Measurements from ENCODE around the gene CCDC33.
A peak's percentile ranks its signal among the peaks of the same experiment; 100 is the strongest.

CCDC33 gene

DNA sequence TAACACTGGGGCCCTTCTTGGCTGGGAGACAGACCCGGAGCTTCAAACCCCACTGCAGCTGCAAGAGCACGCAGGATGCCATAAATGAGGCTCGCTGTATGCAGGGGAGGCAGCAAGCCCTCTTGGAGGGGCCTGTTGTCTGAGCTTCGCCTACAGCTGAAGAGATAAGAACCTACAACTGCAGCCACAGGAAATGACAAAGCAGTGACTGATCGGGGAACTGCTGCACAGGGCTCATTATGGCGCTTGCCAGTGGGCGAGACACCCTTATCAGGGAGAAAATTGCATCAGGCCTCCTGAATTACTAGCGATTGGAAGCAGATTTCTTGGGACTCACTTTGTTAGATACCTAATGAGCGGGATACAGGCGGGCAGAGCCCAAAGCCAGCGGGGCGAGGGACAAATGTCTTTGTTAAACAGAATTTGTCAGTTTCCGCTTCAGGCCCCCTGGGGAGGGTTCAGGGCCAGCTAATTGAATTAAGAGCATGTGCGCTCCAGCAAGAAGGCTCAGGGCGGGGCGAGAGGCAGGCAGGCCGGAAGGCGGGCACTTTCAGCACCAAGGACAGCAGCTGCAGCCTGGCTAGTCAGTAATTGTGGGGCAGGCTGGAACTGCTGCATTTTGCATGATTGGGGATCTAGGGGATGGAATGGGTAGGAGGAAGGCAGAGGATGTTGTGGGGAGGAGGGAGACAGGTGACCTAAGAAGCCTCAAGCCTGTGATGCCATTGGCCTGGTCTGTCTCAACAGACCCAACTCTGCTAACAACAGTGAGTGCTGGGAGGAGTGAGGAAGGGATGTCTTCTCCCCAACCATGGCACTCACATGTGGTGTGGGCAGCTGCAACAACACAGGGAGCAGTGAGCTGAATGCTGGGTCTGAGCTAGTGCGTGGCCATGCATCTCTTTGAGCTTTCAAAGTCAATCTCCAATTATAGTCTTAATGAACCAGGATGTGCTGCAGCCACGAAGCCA lies 55.3 kb downstream of the CCDC33 start:
- peak; percentile 11 for DNase-seq

DNA sequence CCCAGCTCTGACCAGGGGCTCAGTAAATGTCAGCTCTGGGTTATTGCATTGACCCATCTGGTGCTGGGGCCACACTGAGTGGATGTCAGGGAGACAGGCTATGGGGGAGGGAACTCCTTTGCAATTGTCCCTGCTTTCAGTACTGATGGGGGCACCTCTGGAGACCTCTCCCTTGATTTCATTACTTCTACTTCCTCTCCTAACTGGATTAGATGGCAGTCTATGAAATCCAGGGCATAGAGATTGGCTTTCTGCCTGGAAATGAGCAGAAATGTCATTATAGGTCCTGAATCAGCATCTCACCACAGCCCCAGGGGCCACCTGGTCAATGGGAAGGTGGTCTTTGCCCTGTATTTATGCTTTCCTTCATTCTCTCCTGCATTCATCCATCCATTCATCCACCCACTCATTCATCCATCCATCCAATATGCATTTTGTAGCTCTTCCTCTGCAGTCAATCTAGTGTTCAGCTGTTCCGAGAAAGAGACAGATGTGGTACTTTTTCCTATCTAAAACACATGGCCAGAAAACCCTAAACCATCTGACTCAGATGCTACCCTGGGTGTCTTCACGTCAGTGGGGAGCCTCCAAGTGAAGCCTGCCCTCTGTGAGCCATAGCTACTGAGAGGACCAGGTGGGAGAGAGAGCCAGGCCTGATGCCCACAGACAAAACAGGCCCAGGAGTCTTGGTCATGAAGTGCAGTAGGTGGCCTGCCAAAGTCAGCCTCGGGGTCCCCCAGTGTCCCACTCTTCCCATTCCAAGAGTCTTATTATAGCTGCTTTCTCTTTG lies 57.1 kb downstream of the CCDC33 start:
- DNase-seq, result no peak

DNA sequence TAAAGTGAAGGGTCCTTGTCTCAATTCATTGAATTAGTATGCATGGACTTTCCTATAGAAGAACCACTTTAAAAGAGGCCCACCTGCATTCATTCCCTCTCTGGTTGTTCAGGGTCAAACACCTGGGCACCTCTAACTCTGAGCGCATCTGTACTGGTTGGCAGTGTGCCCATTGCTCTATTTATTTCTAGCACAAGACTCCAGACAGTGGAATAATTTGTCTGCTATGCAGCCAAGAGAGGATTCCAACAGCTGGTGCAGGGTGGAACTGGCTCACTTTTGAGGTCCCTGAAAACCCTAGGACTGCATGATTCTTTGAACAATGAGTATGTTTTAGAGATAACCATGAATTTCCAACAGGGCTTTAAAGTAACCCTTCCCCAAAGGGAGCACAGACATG lies 57.9 kb downstream of the CCDC33 start:
- no peak for DNase-seq

DNA sequence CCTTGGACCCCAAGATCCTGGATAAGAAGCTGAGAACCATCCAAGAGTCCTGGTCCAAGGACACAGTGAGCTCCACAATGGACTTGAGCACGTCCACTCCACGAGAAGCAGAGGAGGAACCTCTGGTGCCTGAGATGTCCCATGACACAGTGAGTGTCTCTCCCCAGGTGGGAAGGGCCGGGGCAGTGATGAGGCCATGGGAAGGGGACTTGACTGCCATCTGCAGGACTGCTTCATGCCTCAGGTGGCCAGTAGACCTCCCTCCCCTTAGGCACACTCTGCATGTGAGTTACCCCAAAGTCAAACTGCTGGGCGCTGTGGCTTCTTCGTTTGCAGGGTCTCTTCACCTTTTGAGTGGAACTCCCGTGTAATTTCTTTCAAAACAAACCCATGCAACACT lies 59.7 kb downstream of the CCDC33 start:
- DNase-seq, result no peak

DNA sequence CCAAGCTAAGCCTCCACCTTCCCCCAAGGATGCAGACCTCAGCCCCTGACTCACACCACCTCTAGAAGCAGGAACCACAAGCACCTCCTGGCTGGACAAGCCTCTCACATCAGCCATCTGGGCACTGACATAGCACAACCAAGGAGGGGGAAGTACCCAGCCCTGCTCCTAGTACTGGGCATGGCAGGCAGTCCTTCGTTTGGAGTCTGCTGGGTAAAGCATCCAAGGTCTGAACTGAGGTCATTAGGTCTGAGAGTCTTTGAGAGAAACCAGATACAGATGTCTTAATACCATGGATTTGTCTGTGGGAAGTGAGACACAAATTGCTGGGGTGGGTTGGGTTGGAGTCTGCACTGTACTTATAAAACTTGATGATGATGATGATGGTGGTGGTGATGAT lies 61.8 kb downstream of the CCDC33 start:
- DNase-seq, result no peak

DNA sequence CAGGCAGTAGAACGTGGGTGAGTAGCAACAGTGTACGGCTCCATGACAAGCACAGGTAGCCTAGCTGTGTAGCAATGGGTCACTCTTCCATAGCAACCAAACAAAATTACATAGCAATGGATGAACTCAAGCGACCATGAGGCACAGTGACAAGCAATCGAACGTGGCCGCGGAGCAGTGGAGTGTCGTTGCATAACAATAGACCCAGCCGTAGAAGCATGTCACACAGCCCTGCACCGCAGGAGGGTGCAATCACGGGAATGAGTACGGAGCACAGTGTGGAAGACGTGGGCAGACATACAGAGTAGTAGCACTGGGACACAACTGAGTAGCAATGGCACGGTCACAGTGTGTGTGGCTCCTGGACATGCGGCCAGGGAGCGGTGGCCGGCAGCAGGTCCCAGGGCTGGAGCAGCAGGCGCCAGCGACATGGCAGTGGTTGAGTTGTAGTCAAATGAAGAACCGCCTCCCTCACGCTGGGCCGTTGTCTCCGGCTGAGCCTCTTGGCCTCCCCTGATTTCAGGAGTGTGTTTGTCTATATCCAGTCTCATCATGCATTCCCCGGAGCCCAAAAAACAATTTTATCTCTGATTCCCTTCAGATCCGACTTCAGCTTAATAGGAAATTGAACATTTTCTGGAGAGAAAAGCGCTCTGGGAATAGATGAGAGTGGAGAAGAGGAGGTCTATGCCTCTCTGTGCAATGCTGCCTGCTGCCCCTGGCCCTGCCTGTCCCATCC lies 64.1 kb downstream of the CCDC33 start:
- DNase-seq, result no peak

DNA sequence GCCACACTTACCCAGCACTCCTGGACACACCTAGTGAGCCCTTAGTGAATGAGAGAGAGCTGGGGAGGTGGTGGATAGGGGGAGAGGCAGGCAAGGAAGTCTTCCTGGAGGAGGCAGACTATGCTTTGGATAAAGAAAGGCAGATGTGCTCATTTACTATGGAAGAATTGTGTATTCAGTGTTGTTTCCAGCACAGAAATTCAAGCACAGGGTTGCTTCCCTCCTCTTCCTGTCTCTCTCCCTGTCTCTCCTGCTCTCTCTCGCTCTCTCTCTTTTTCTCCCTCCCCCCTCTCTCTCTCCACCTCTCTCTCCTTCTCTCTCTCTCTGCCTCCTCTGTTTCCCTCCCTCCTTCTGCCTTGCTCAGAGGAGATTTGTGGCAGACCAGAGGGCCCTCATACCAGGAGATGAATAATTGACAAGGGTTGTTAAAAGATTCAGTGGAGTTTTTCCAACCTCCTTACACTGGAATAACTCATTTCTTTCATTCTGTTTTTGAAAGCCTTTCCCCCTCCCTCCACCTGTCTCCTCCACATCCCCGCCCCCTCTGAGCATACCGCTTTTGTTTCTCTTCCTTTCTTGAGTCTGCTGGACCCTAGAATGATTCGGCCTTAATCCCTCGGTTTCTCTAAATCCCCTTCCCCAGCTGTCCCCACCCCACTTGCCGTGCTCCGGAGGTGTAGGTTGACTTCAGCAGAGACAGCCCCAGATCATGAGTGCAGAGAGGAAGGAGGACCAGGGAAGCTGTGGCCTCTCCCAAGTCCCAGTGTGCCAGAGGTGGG lies 65.6 kb downstream of the CCDC33 start:
- DNase-seq, result no peak

DNA sequence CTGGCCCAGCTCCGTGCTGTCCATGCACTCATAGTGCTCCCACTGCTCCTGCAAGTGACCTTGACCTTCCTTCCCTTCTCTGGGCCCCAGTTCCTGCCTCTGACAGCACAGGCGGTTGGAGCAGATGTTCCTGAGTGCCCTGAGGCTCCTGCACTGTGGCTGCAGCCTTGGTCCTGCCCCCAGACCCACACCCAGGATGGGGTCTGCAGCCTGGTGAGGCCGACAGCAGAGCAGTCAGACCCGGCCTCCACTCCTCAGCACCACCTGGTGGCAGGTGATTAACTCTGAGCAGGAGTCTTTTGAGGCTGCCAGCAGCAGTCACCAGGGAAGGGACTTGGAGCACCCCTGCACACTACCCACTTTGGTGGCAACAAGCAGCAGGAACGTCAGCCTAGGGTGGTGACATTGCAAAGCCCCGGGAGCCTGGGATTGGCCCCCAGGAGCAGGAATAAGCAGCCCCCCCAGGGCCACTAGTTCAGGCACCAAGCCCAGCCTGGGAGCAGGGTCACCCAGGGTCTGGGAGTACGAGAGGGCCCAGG lies 66.8 kb downstream of the CCDC33 start:
- peak; percentile 8 for DNase-seq

DNA sequence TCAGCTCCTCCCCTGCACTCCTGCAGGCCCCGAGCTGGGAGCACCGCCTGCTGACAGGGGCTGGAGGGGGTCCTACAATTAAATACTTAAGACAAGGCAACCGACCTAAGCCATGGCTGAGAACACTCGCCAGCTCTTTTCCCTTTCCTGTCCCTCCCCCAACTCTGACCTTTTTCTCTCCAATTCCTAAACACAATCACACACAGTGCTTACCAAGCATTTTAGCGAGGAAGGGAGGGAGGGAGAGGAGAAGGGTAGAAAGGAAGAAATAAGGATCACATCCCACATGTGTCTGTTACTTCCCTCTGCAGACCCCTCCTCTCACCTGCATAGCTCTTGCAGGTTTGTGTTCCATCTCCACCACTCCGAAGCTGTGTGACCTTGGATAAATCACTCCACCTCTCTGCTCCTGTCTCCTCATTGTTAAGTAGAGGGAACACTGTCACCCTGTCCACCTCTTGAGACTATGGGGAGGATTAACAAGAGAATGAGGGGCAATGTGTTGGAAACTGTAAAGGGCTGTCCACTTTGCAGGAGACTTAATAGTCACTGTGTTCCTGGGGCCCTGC lies 67.7 kb downstream of the CCDC33 start:
- DNase-seq, result no peak

DNA sequence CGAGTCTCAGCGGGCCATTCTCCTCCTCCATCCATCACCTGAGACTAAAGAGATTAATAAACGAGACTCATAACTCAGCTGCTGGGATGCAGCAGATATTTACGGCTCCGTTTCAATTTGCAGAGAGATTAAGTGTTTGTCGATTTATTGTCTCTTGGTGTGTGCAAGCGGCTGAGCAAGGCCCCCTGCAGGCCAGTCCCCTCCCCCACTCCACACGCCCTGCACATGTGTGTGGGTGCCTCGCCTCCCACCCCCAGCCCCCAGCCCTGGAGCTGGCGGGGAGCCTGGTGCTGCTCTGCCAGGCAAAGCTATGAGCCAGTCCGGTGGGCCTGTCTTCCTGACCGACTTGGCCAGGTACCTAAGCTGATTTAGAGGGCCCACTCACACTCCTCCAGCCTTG lies 68.3 kb downstream of the CCDC33 start:
- DNase-seq, result no peak

DNA sequence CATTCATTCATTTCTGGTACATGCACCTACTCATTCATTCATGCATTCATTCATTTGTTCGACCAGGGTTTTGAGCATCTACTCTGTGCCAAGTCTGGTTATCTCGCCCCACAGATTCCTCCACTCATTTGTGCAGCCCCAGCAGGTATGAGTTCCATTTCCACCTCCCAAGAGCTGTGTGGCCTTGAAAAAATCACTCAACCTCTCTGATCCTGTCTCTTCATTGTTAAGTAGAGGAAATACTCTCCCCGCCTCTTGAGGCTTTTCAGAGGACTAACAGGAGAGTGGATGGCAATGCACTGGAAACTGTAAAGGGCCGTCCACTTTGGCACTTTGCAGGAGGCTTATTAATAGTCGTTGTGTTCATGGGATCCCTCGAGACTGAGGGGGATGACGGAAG lies 69.6 kb downstream of the CCDC33 start:
- no peak for DNase-seq

DNA sequence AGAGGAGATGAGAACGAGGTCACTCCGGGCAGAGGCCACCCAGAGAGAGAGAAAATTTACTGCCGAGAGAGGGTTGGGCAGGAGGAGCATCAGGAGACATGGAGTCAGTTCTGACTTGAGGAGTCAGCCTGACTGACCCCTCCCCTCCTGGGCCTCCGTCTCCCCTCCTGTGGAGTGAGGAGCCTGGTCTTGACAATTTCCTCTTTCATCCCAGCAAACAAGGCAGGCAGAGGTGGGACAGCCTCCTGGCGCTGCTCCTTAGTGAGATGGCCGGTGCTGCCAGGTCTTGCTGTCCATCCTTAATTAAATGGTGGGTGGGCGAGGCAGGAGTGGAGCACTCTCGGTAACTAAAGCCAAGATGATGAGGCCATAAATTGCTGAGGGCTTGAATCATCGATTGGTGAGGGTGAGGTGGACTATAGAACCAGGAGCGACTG lies 70.7 kb downstream of the CCDC33 start:
- no peak for DNase-seq

DNA sequence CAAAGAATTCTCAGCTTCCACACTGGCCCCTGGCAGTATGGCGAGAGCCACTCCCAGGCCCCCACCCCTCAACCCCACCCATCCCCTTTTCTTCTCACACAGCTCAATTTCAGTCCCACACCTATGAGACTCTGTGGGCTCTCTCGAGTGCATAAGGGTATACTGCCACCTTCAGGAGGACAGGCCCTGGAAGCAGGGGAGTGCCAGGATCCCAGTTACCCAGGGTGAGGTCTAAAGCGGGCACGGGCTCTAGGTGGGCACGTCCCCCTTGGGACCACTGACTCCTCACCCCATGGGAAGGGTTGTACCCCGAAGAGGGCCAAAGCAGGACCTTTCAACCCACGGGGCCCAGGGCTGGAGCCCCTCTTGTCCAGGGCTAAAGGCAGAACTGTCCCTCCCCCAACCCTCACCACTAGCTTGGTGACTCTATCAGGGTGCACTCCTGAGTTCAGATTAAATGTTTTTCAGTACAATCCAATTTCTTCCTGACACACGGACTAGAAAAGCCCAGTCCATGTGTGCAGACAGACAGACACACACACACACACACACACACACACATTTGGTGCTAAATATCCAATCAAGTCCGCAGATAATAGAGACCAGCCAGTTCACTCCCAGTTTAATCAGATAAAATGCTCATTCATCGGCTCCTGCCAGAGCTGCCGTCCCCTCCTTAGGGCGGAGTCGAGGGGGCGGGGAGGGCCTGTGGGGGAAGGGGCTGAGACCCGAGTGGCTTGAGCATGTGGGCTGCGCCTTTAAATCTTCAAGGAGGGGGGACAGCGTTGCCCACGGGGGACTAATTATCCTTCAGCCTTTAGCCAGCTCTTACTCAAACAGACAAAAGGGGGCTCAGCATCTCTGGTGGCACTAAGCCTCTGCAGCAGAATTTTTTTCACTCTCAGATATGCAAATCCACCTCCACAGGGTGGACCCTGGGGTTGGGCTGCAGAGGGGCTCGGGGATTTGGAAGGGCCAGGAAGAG lies 72.0 kb downstream of the CCDC33 start:
- DNase-seq, result peak; percentile 44

DNA sequence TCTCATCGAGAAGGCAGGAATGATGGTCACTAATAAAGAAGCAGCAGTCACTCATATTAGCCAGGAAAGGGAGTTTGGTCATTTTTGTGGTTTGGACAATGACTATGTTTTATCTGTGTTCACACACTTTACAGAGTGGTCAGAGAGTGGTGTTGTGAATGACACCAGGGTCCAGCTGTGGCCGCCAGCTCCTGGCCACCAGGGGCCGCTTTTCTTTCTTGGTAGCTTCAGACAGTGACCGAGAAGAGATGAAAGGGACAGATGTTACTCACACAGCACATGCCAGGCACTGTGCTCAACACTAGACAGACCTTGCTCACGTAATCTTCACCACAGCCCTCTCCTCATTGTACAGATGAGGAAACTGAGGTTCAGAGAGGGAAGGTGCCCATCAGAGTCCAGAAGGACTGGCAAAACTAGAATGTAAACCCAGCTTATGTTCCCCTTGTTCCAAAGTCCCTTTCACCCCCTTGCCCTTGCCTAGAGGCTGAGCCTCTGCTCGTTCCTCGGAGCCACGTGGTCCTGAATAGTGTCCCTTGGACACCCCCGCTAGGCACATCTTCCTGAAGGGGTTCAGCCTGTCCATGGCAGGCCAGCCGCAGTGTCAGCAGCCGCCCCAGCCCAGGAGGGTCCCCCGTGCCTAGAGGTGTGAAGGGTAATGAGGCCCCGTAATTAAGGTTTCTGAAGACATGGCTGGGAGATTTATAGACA lies 75.8 kb downstream of the CCDC33 start:
- DNase-seq, result no peak

DNA sequence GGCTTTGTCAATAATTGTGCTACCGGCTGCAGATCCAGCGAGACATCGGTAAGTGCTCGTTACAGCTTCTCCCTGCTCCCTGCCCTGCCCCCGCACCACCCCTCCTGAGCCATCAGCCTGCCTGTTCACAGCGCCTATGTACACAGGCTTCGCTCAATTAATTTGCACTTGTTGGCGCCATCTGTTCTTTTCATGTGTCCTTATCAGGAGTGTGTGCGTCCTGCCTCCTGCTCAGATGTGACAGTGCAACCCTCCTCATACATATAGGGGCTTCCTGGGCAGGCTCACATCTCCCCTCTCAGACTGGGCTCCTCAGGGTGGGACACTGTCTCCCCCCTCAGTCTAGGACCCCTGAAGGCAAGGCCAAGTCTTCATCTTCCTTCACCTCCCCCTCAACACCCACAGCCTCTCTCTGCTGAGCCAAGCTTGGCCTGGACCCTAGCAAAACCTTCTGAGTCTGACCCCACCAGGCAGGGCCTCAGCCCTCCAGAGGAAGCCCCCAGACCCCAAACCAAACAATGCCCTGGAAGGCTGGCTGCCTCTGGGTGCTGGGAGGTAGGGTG lies 76.4 kb downstream of the CCDC33 start:
- peak; percentile 85 for DNase-seq

DNA sequence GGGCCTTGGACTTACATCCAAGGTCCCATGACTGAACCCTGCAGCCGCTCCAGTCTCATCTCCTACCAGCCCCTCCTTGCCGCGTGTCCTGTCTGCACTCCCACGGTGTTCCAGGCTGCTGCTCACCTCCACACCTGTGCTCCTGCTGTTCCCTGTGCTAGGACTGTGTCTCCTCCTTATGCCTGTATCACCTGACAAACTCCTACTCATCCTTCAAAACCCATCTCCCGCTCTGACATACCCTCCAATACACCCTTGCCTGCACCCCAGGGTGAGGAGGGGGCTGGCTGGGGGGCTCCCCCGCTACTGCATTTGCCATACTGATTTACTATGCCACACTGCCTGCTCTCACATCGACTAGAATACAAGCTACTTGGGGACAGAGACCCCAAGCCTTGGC lies 77.8 kb downstream of the CCDC33 start:
- DNase-seq, result no peak

DNA sequence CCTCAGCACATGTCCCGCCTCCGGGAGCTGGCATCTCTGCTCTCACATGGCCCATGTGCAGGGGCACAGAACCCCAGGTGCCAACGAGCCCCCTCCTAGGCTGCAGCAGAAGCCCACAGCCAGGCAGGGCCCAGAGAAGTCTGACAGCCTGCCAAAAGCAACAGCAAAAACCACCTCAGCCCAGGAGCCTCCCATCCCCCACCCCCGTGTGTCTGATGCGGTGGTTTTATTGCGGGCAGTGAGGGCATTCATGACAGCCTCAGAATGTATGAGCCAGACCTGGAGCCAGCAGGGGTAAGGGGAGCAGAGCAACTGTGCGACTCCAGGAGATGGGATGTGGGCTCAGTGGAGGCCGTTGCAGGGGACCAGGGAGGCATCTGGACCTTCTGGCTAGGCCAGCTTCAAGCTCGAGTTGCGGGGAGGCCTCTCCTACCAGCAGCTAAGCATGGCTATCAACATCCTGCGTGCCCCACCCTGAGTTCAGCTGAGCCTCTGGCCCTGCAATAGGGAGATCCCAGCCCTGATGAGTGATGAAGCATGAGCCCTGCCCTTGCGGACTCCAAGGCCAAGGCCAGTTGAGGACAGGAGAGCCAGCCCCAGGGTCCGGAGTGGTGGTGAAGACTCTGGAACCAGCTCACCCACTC lies 78.8 kb downstream of the CCDC33 start:
- no peak for DNase-seq

DNA sequence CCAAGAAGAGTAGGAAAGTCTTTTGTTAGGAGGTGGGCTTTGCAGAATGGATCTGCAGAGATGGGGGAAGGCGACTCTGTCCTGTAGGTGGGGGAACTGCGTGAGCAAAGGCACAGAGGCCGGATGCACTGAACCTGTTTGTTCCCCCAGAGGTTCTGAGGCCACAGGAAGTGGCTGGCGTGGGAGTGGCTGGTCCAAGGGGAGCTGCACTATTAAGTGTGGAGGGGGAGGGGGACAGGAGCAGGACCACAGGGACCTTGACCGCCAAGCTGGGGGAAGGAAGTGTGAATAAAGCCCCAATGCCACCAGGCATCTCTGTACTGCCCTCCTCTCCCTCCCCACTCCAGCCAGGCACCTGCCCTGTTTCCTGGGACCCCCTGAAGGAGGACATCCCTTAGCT lies 79.5 kb downstream of the CCDC33 start:
- no peak for DNase-seq

DNA sequence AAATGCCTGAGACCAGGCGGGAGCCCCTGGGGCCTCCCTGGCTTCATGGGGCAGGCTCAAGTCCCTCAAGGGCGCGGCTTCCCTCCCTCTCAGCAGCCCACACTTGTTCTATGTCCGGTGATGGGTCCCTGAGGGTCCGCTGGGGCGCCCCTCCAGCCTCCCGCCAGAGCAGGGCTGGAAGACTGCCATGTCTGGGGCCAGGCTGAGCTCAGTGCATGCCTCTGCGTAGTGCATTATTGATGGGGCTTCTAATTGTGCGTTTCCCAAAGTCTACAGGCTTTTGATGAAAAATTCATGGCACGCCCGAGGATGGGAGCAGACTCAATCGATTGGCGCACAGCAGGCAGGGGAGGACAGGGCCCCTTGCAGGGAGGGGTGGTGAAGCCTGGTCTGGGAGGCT lies 80.0 kb downstream of the CCDC33 start:
- DNase-seq, result no peak

All from NCI-H748 treated with DMSO at 0.1 percent for 48 hours (cell line).